ENCODE results near the gene MAP7D3.
A peak's percentile ranks its signal among the peaks of the same experiment; 100 is the strongest.
"Not testable (repeated sequence)": the region's sequence is repeated elsewhere in the genome, so short reads cannot be mapped to it uniquely, and the experiment has no call there.

Gene MAP7D3

GRCh38 chrX:136246201-136246600 lies 5.0 kb downstream of the MAP7D3 start:
- no peak for DNase-seq

GRCh38 chrX:136237849-136238248 lies 13.4 kb downstream of the MAP7D3 start:
- DNase-seq: not testable (repeated sequence)

- DNase-seq: peak in 1 of 2 donors; percentile 21
Measured at GRCh38 chrX:136237074-136237473, 14.1 kb downstream of the MAP7D3 start.

GRCh38 chrX:136228839-136229207 lies 22.4 kb downstream of the MAP7D3 start:
- no peak for DNase-seq

GRCh38 chrX:136227948-136228838 lies 23.0 kb downstream of the MAP7D3 start:
- peak in 1 of 2 donors; percentile 23 for DNase-seq

- DNase-seq: no peak
Measured at GRCh38 chrX:136227074-136227473, 24.1 kb downstream of the MAP7D3 start.

GRCh38 chrX:136221851-136222513 lies 29.2 kb downstream of the MAP7D3 start:
- no peak for DNase-seq

- no peak for DNase-seq
Measured at GRCh38 chrX:136220951-136221350, 30.2 kb downstream of the MAP7D3 start.

- no peak for DNase-seq
Measured at GRCh38 chrX:136220540-136220939, 30.7 kb downstream of the MAP7D3 start.

- no peak for DNase-seq
Measured at GRCh38 chrX:136219893-136220292, 31.3 kb downstream of the MAP7D3 start.

GRCh38 chrX:136215559-136215958 lies 35.6 kb downstream of the MAP7D3 start:
- DNase-seq: no peak

- no peak for DNase-seq
Measured at GRCh38 chrX:136214551-136214950, 36.6 kb downstream of the MAP7D3 start.

- DNase-seq: no peak
Measured at GRCh38 chrX:136212557-136213111, 38.6 kb downstream of the MAP7D3 start.

GRCh38 chrX:136211766-136212556 lies 39.2 kb downstream of the MAP7D3 start:
- DNase-seq: no peak

GRCh38 chrX:136210806-136211205 lies 40.4 kb downstream of the MAP7D3 start:
- no peak for DNase-seq

- no peak for DNase-seq
Measured at GRCh38 chrX:136210243-136210642, 41.0 kb downstream of the MAP7D3 start.

- DNase-seq: no peak
Measured at GRCh38 chrX:136209751-136210150, 41.4 kb downstream of the MAP7D3 start.

GRCh38 chrX:136209016-136209738 lies 42.0 kb downstream of the MAP7D3 start:
- peak; percentile 22 to 56 for DNase-seq

GRCh38 chrX:136207546-136207945 lies 43.7 kb downstream of the MAP7D3 start:
- DNase-seq: no peak

- DNase-seq: no peak
Measured at GRCh38 chrX:136206916-136207315, 44.3 kb downstream of the MAP7D3 start.

- DNase-seq: no peak
Measured at GRCh38 chrX:136205882-136206380, 45.3 kb downstream of the MAP7D3 start.

- DNase-seq: peak; percentile 22 to 61
Measured at GRCh38 chrX:136204571-136204970, 46.6 kb downstream of the MAP7D3 start.

Data from CD4-positive, alpha-beta T cell treated with Interferon alpha-2 for 1 hour (primary cell).